ENCODE data around the gene PMS1.

- TF ChIP-seq CTCF (IDR thresholded peaks at IDR 0.05) (no peak), POLR2A (IDR thresholded peaks at IDR 0.05) (no peak), EP300 (IDR thresholded peaks at IDR 0.05) (no peak)
These were observed 13.5 kb upstream of the PMS1 start for GRCh38 chr2:189770590-189771322.

Measured in upper lobe of left lung (tissue), 4 donors.